Effector memory CD4-positive, alpha-beta T cell (primary cell): ENCODE measurements around the gene SIK3.
"Not testable (repeated sequence)": the region's sequence is repeated elsewhere in the genome, so short reads cannot be mapped to it uniquely, and the experiment has no call there.

ENCODE experiments used
- DNase-seq, 3 donors: peaks; one replicate each; pipeline ENCODE4 v3.0.0-alpha.2; 2020
- H3K27ac ChIP-seq: 2 replicates; pipeline ENCODE4 v1.7.0; 2013; ENCODE audit warnings: mild to moderate bottlenecking, low read length, moderate library complexity; ENCODE audit not compliant: insufficient read depth, poor library complexity, severe bottlenecking
- H3K27me3 ChIP-seq: replicated peaks from 2 replicates; pipeline ENCODE4 v1.7.0; 2013; ENCODE audit warnings: mild to moderate bottlenecking, low read length; ENCODE audit not compliant: insufficient read depth, control insufficient read depth, poor library complexity, severe bottlenecking
- H3K36me3 ChIP-seq: 2 replicates; pipeline ENCODE4 v1.7.0; 2013; ENCODE audit warnings: mild to moderate bottlenecking, low read length, moderate library complexity; ENCODE audit not compliant: control insufficient read depth, insufficient read depth
- H3K4me1 ChIP-seq: 2 replicates; pipeline ENCODE4 v1.7.0; 2013; ENCODE audit warnings: low read length, mild to moderate bottlenecking; ENCODE audit not compliant: control insufficient read depth, insufficient read depth, poor library complexity, severe bottlenecking
- H3K4me3 ChIP-seq: 2 replicates; pipeline ENCODE4 v1.7.0; 2013; ENCODE audit warnings: low read length, low read depth, mild to moderate bottlenecking; ENCODE audit not compliant: insufficient read depth, poor library complexity, severe bottlenecking
- H3K9me3 ChIP-seq: 2 replicates; pipeline ENCODE4 v1.7.0; 2013; ENCODE audit warnings: mild to moderate bottlenecking, low read length, moderate library complexity; ENCODE audit not compliant: control insufficient read depth

Gene SIK3

GRCh38 chr11:116834535-116835041 lies 263.6 kb downstream of the SIK3 start:
- not testable (repeated sequence) for H3K27me3 ChIP-seq, H3K4me3 ChIP-seq, H3K4me1 ChIP-seq, DNase-seq, H3K36me3 ChIP-seq, H3K27ac ChIP-seq, H3K9me3 ChIP-seq

DNA sequence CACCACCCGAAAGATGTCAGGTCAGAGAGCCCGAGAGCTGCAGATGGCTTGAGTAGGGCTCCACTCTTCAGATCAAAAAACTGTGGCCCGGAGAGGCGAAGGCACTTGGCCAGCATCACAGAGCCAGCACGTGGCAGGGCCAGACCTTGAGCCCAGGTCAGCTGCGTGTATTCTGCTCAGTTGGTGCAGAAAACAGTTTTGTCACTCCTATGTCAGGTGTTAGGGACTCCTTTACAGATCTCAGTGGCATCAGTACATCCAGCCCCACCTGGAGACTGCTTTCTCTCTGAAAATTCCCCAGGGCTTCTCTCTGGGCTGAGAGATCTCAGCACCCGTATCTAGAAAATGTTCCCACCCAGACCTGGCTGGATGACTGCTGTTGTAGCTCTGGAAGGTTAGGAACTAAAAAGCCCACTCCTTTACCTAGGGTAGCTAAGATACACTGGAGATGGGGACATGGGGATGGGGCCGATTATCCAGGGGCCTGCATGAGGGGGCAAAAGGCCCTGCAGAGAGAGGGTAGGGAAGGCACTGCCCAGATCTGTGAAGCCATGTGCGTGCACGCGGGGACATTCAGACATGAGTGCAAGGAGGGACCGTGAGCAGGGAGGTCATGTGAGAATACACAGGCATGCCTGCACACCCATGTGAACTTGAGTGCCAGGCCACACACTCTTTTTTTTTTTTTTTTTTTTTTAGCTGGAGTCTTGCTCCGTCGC lies 264.3 kb downstream of the SIK3 start:
- H3K36me3 ChIP-seq, result no peaks in the 10 kb centered on the region
- no peaks in the 10 kb centered on the region for H3K9me3 ChIP-seq
- H3K27me3 ChIP-seq, result no peaks in the 10 kb centered on the region
- H3K4me3 ChIP-seq, result no peak overlapping the region
- no peak overlapping the region for H3K27ac ChIP-seq
- H3K4me1 ChIP-seq, result peaks cover 9% of the 10 kb centered on the region
- no peak for DNase-seq

GRCh38 chr11:116833491-116833815 lies 264.8 kb downstream of the SIK3 start:
- Histone ChIP-seq H3K36me3 (no peaks in the 10 kb centered on the region), H3K9me3 (no peaks in the 10 kb centered on the region), H3K4me3 (no peak overlapping the region), H3K4me1 (peaks cover 9% of the 10 kb centered on the region), H3K27ac (no peak overlapping the region), H3K27me3 (no peaks in the 10 kb centered on the region)
- DNase-seq, result no peak

DNA sequence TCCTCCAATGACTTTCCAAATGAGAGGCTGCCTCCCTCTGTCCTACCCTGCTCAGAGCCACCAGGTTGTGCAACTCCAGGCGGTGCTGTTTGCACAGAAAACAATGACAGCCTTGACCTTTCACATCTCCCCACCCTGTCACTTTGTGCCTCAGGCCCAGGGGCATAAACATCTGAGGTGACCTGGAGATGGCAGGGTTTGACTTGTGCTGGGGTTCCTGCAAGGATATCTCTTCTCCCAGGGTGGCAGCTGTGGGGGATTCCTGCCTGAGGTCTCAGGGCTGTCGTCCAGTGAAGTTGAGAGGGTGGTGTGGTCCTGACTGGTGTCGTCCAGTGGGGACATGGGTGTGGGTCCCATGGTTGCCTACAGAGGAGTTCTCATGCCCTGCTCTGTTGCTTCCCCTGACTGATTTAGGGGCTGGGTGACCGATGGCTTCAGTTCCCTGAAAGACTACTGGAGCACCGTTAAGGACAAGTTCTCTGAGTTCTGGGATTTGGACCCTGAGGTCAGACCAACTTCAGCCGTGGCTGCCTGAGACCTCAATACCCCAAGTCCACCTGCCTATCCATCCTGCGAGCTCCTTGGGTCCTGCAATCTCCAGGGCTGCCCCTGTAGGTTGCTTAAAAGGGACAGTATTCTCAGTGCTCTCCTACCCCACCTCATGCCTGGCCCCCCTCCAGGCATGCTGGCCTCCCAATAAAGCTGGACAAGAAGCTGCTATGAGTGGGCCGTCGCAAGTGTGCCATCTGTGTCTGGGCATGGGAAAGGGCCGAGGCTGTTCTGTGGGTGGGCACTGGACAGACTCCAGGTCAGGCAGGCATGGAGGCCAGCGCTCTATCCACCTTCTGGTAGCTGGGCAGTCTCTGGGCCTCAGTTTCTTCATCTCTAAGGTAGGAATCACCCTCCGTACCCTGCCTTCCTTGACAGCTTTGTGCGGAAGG lies 265.6 kb downstream of the SIK3 start:
- Histone ChIP-seq H3K27ac (no peak overlapping the region), H3K4me1 (peaks cover 9% of the 10 kb centered on the region), H3K27me3 (no peaks in the 10 kb centered on the region), H3K36me3 (no peaks in the 10 kb centered on the region), H3K9me3 (no peaks in the 10 kb centered on the region), H3K4me3 (no peak overlapping the region)
- DNase-seq, result no peak

- H3K27me3 ChIP-seq, result no peaks in the 10 kb centered on the region
- DNase-seq, result no peak
- no peak overlapping the region for H3K4me3 ChIP-seq
- peaks cover 9% of the 10 kb centered on the region for H3K4me1 ChIP-seq
- H3K9me3 ChIP-seq, result no peaks in the 10 kb centered on the region
- H3K27ac ChIP-seq, result no peak overlapping the region
- no peaks in the 10 kb centered on the region for H3K36me3 ChIP-seq
Observed at GRCh38 chr11:116831790-116832349, 266.4 kb downstream of the SIK3 start.

DNA sequence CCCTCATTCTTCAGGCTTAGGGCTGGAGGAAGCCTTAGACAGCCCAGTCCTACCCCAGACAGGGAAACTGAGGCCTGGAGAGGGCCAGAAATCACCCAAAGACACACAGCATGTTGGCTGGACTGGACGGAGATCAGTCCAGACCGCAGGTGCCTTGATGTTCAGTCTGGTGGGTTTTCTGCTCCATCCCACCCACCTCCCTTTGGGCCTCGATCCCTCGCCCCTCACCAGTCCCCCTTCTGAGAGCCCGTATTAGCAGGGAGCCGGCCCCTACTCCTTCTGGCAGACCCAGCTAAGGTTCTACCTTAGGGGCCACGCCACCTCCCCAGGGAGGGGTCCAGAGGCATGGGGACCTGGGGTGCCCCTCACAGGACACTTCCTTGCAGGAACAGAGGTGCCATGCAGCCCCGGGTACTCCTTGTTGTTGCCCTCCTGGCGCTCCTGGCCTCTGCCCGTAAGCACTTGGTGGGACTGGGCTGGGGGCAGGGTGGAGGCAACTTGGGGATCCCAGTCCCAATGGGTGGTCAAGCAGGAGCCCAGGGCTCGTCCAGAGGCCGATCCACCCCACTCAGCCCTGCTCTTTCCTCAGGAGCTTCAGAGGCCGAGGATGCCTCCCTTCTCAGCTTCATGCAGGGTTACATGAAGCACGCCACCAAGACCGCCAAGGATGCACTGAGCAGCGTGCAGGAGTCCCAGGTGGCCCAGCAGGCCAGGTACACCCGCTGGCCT lies 267.9 kb downstream of the SIK3 start:
- Histone ChIP-seq H3K27ac (no peak overlapping the region), H3K4me1 (peaks cover 2% of the 10 kb centered on the region), H3K27me3 (no peaks in the 10 kb centered on the region), H3K36me3 (no peaks in the 10 kb centered on the region), H3K4me3 (no peak overlapping the region), H3K9me3 (no peaks in the 10 kb centered on the region)
- DNase-seq, result no peak

GRCh38 chr11:116829525-116830183 lies 268.6 kb downstream of the SIK3 start, which contains the start of gene APOC3:
APOC3 (plus strand) TSS chr11:116829907; CDS start chr11:116830583, 676 bp downstream.
- H3K4me1 ChIP-seq, result no peaks in the 10 kb centered on the region
- no peak within 1 kb of the TSS for H3K4me3 ChIP-seq
- no peaks in the 10 kb centered on the region for H3K27me3 ChIP-seq
- no peak within 1 kb of the TSS for H3K27ac ChIP-seq
- no peak for DNase-seq
- no peaks in the 10 kb centered on the region for H3K9me3 ChIP-seq
- no peaks in the 10 kb centered on the region for H3K36me3 ChIP-seq

DNA sequence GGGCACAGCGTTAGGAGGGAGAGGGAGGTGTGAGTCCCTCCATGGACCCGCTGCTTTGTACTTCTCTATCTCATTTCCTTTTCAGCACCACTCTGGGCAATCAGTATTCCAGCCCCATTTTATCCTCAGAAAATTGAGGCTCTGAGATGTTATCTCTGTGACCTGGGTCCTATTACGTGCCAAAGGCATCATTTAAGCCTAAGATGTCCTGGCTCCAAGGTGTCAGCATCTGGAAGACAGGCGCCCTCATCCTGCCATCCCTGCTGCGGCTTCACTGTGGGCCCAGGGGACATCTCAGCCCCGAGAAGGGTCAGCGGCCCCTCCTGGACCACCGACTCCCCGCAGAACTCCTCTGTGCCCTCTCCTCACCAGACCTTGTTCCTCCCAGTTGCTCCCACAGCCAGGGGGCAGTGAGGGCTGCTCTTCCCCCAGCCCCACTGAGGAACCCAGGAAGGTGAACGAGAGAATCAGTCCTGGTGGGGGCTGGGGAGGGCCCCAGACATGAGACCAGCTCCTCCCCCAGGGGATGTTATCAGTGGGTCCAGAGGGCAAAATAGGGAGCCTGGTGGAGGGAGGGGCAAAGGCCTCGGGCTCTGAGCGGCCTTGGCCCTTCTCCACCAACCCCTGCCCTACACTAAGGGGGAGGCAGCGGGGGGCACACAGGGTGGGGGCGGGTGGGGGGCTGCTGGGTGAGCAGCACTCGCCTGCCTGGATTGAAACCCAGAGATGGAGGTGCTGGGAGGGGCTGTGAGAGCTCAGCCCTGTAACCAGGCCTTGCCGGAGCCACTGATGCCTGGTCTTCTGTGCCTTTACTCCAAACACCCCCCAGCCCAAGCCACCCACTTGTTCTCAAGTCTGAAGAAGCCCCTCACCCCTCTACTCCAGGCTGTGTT lies 269.4 kb downstream of the SIK3 start:
- H3K36me3 ChIP-seq, result no peaks in the 10 kb centered on the region
- DNase-seq, result no peak
- H3K9me3 ChIP-seq, result no peaks in the 10 kb centered on the region
- H3K4me1 ChIP-seq, result no peaks in the 10 kb centered on the region
- no peak overlapping the region for H3K27ac ChIP-seq
- H3K27me3 ChIP-seq, result no peaks in the 10 kb centered on the region
- H3K4me3 ChIP-seq, result no peak overlapping the region
